BLaER1 (cell line): Measurements from ENCODE around the gene NLE1.
"Not testable (repeated sequence)": the region's sequence is repeated elsewhere in the genome, so short reads cannot be mapped to it uniquely, and the experiment has no call there.

Experiments used
- H3K27ac ChIP-seq: shearing (Covaris generic); formaldehyde crosslinking; 2 replicates; pipeline ENCODE4 v1.8.1; 2022
- H3K27me3 ChIP-seq: shearing (Covaris generic); formaldehyde crosslinking; 2 replicates; pipeline ENCODE4 v1.8.1; 2022
- H3K36me3 ChIP-seq: shearing (Covaris generic); formaldehyde crosslinking; 2 replicates; pipeline ENCODE4 v1.8.1; 2022
- H3K4me1 ChIP-seq: shearing (Covaris generic); formaldehyde crosslinking; 2 replicates; pipeline ENCODE4 v1.8.1; 2022
- H3K4me2 ChIP-seq: shearing (Covaris generic); formaldehyde crosslinking; 2 replicates; pipeline ENCODE4 v1.8.1; 2022
- H3K4me3 ChIP-seq: shearing (Covaris generic); formaldehyde crosslinking; 2 replicates; pipeline ENCODE4 v1.8.1; 2022
- H3K9ac ChIP-seq: shearing (Covaris generic); formaldehyde crosslinking; 2 replicates; pipeline ENCODE4 v1.8.1; 2022
- H3K9me3 ChIP-seq: shearing (Covaris generic); formaldehyde crosslinking; 2 replicates; pipeline ENCODE4 v1.8.1; 2022
- H4K20me1 ChIP-seq: shearing (Covaris generic); formaldehyde crosslinking; 2 replicates; pipeline ENCODE4 v1.8.1; 2022
- Cebpa-rat ChIP-seq: shearing (Covaris generic); IDR thresholded peaks from 2 replicates; pipeline ENCODE4 v1.8.1; 2022

NLE1 gene

GRCh38 chr17:35130392-35130791, 11.7 kb downstream of the NLE1 start:
- Histone ChIP-seq H3K9me3 (no peaks in the 10 kb centered on the region), H3K4me3 (no peak overlapping the region), H4K20me1 (0 out of 2 replicates have a peak, but pooled peaks cover 14% of the 10 kb centered on the region), H3K4me1 (no peaks in the 10 kb centered on the region), H3K36me3 (peaks cover 72% of the 10 kb centered on the region), H3K27me3 (no peaks in the 10 kb centered on the region), H3K4me2 (no peak overlapping the region), H3K27ac (no peak overlapping the region), H3K9ac (no peak overlapping the region)
- no peak for TF ChIP-seq Cebpa-rat

GRCh38 chr17:35129973-35130351, 12.1 kb downstream of the NLE1 start:
- TF ChIP-seq Cebpa-rat: no peak
- H3K27ac ChIP-seq: no peak overlapping the region
- no peaks in the 10 kb centered on the region for H3K27me3 ChIP-seq
- H3K4me2 ChIP-seq: no peak overlapping the region
- H3K36me3 ChIP-seq: peaks cover 68% of the 10 kb centered on the region
- H3K4me1 ChIP-seq: no peaks in the 10 kb centered on the region
- H3K9ac ChIP-seq: no peak overlapping the region
- H3K4me3 ChIP-seq: no peak overlapping the region
- no peaks in the 10 kb centered on the region for H3K9me3 ChIP-seq
- H4K20me1 ChIP-seq: 0 out of 2 replicates have a peak, but pooled peaks cover 14% of the 10 kb centered on the region

DNA sequence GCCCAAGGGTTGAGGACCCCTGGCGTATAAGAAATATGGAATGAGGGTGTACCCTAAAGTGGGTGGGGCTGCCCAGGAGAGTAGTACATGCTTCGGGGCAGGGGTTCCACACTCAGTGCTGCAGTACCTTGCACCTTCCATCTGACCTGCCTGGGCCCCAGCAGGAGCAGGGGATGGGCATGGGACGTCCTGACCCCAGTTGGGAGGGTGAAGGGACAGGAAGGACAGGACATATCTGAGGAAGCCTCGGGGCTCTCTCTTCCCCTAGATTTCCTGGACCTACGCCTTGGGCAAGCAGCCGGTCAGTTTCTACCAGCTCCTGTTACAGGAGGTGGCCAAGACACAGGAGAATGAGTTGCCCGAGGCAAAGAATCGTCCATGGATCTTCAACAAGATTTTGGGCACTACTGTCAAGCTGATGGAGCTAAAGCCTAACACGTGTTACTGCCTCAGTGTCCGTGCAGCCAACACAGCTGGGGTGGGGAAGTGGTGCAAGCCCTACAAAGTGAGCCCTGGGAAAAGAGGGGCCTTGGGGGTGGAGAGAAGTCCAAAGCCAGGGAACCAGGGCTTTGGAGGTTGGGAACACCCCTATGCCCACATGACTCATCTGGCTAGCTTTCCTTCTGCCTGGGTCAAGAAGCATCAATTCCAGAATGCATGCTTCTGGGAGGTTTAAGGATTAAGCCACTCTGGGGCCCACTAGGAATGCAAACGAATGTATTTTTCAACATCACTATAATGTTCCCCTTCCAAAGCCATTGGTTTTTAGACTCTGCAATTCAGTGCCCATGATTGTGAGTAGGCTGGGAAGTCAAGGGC, 12.7 kb downstream of the NLE1 start:
- H3K27ac ChIP-seq: no peak overlapping the region
- no peak for TF ChIP-seq Cebpa-rat
- H3K9me3 ChIP-seq: no peaks in the 10 kb centered on the region
- H3K36me3 ChIP-seq: peaks cover 62% of the 10 kb centered on the region
- no peaks in the 10 kb centered on the region for H3K4me1 ChIP-seq
- H4K20me1 ChIP-seq: 0 out of 2 replicates have a peak, but pooled peaks cover 14% of the 10 kb centered on the region
- no peak overlapping the region for H3K4me3 ChIP-seq
- no peak overlapping the region for H3K9ac ChIP-seq
- H3K27me3 ChIP-seq: no peaks in the 10 kb centered on the region
- no peak overlapping the region for H3K4me2 ChIP-seq

- no peaks in the 10 kb centered on the region for H3K9me3 ChIP-seq
- peaks cover 48% of the 10 kb centered on the region for H3K36me3 ChIP-seq
- H3K4me1 ChIP-seq: no peaks in the 10 kb centered on the region
- no peaks in the 10 kb centered on the region for H3K27me3 ChIP-seq
- no peak overlapping the region for H3K27ac ChIP-seq
- no peak overlapping the region for H3K4me2 ChIP-seq
- H3K9ac ChIP-seq: no peak overlapping the region
- H3K4me3 ChIP-seq: no peak overlapping the region
- H4K20me1 ChIP-seq: 0 out of 2 replicates have a peak, but pooled peaks cover 9% of the 10 kb centered on the region
- TF ChIP-seq Cebpa-rat: no peak
These were observed 14.2 kb downstream of the NLE1 start for GRCh38 chr17:35127751-35128514.

DNA sequence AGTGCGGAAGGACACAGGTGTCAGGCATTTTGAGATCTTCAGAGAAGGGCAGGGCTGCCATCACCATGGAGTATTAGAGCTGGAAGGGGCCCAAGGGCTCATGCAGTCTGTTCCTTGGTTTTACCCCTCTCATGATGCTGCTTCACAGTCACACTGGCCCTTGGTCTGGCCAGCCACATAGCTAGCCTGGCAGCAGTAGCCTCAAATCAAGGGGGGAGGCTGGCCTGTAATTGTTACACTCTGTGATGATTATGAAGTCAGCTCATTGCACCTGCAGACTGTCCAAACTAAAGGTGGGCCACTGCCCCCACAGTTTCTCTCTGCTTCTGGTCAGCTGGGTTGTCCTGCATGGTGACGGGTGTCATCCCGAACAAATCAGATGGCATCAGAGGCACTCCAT, 20.8 kb downstream of the NLE1 start, which contains the start of gene FNDC8:
Gene FNDC8, plus strand, starts transcription at position 301 of the 400 bp plus-strand sequence. Its CDS starts 79 bp downstream, at position 380.
- Histone ChIP-seq H3K4me3 (no peak within 1 kb of the TSS), H3K27me3 (no peaks in the 10 kb centered on the region), H3K36me3 (peaks cover 9% of the 10 kb centered on the region), H3K4me2 (no peak within 1 kb of the TSS), H3K9me3 (no peaks in the 10 kb centered on the region), H3K4me1 (peaks cover 25% of the 10 kb centered on the region), H4K20me1 (no peaks in the 10 kb centered on the region; the same call in 1 of the 2 replicates), H3K9ac (no peak within 1 kb of the TSS), H3K27ac (no peak within 1 kb of the TSS)
- TF ChIP-seq Cebpa-rat: no peak

DNA sequence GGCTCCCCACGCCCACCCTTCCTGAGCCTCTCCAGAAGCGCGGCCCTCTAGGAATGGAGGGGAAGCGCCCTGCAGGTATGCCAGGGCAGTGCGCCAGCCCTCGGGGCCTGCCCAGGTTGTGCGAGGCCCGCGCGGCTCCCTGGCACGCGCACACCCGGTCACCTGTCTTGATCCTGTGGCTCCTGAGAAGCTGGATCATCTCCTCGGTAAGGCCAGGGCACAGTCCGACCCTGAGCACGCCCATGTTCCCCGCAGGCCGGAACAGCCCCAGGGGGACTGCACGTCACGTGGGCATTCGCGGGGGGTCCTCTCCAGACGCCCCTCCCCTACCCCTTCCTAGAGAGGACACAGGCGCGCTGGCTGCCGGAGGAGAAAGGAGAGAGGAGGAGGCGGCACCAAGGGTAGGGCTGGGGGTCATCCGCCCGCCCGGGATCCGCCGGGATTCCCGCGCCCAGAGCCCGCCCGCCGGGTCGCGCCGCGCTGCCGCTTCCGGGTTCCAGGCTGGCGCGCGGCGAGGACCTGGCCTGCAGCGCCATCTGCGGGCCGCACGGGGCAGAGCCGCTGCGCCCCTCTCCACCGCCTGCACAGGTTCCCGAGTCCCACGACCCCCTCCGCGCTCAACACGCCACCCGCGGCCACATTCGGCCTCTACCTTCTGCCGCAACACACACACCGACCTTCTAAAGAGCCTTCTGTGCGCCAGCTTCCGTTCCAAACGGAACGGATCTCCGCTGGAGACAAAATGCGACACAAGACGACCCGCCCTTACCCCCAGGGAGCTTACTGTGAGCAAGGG, 22.5 kb downstream of the NLE1 start, which contains the start of gene RAD51D:
Gene RAD51D, minus strand, starts transcription at position 491 of the 796 bp plus-strand sequence. Its CDS starts 247 bp downstream, at position 244.
- no peak for TF ChIP-seq Cebpa-rat
- peak within 1 kb of the TSS; percentile 96 for H3K4me2 ChIP-seq
- H3K4me3 ChIP-seq: peak within 1 kb of the TSS; percentile 80
- H4K20me1 ChIP-seq: no peaks in the 10 kb centered on the region; the same call in 1 of the 2 replicates
- no peaks in the 10 kb centered on the region for H3K27me3 ChIP-seq
- no peaks in the 10 kb centered on the region for H3K9me3 ChIP-seq
- peaks cover 19% of the 10 kb centered on the region for H3K36me3 ChIP-seq
- peak within 1 kb of the TSS; percentile 89 for H3K27ac ChIP-seq
- H3K9ac ChIP-seq: peak within 1 kb of the TSS; percentile 86
- peaks cover 25% of the 10 kb centered on the region for H3K4me1 ChIP-seq

- H3K27me3 ChIP-seq: no peaks in the 10 kb centered on the region
- H3K4me3 ChIP-seq: peak overlapping the region; percentile 80; the same call in 1 of the 2 replicates
- H3K4me2 ChIP-seq: peak overlapping the region; percentile 96
- H3K9me3 ChIP-seq: no peaks in the 10 kb centered on the region
- H3K4me1 ChIP-seq: peaks cover 25% of the 10 kb centered on the region
- no peak for TF ChIP-seq Cebpa-rat
- H3K27ac ChIP-seq: no peak overlapping the region
- H3K36me3 ChIP-seq: peaks cover 25% of the 10 kb centered on the region
- no peaks in the 10 kb centered on the region; the same call in 1 of the 2 replicates for H4K20me1 ChIP-seq
- H3K9ac ChIP-seq: no peak overlapping the region
These were observed 24.1 kb downstream of the NLE1 start for GRCh38 chr17:35117984-35118383.

- Histone ChIP-seq H3K9ac (no peak overlapping the region), H3K4me3 (no peak overlapping the region), H3K4me2 (no peak overlapping the region), H4K20me1 (peaks cover 4% of the 10 kb centered on the region; the same call in 1 of the 2 replicates), H3K9me3 (no peaks in the 10 kb centered on the region), H3K4me1 (peaks cover 25% of the 10 kb centered on the region), H3K36me3 (peaks cover 25% of the 10 kb centered on the region), H3K27me3 (no peaks in the 10 kb centered on the region), H3K27ac (no peak overlapping the region)
- no peak for TF ChIP-seq Cebpa-rat
These were observed 25.3 kb downstream of the NLE1 start for GRCh38 chr17:35116845-35117244.

GRCh38 chr17:35110791-35111190, 31.3 kb downstream of the NLE1 start:
- H3K9me3 ChIP-seq, H3K27ac ChIP-seq, H3K4me3 ChIP-seq, H3K4me2 ChIP-seq, H3K4me1 ChIP-seq, H3K27me3 ChIP-seq, H3K9ac ChIP-seq: not testable (repeated sequence)
- H4K20me1 ChIP-seq: 0 out of 2 replicates have a peak, but pooled peaks cover 11% of the 10 kb centered on the region
- H3K36me3 ChIP-seq: peaks cover 39% of the 10 kb centered on the region
